ENCODE data around the gene ADRB2. TPM values are rescaled to one million over a fixed set of nuclear protein-coding genes. Genes with fewer than 3 reads are reported as not detected.
"Not testable (repeated sequence)": the region's sequence is repeated elsewhere in the genome, so short reads cannot be mapped to it uniquely, and the experiment has no call there.

ADRB2 gene
- total RNA-seq, 1 donor from 2014 or later: 0.83 TPM

- Mint-ChIP-seq H3K4me1 (ENCODE audit: low read depth) (no peaks in the 10 kb centered on the region), H3K27me3 (ENCODE audit: insufficient read depth) (peaks cover 3% of the 10 kb centered on the region), H3K4me3 (no peak overlapping the region), H3K36me3 (ENCODE audit: low read depth) (no peaks in the 10 kb centered on the region), H3K27ac (no peak overlapping the region), H3K9me3 (no peaks in the 10 kb centered on the region)
- intact Hi-C loops (cut with micrococcal nuclease): no loop called here
- DNase-seq (ENCODE audit: low spot score): no peak
These were observed 47.5 kb downstream of the ADRB2 start for GRCh38 chr5:148873690-148874485.

- Mint-ChIP-seq H3K4me1 (ENCODE audit: low read depth) (no peaks in the 10 kb centered on the region), H3K36me3 (ENCODE audit: low read depth) (no peaks in the 10 kb centered on the region), H3K9me3 (no peaks in the 10 kb centered on the region), H3K27ac (no peak overlapping the region), H3K4me3 (no peak overlapping the region), H3K27me3 (ENCODE audit: insufficient read depth) (peaks cover 6% of the 10 kb centered on the region)
- DNase-seq (ENCODE audit: low spot score): no peak
- intact Hi-C loops (cut with micrococcal nuclease): no loop called here
These were observed 48.9 kb downstream of the ADRB2 start for GRCh38 chr5:148875205-148875875.

- DNase-seq (ENCODE audit: low spot score); H3K4me3 Mint-ChIP-seq; H3K27ac Mint-ChIP-seq; H3K9me3 Mint-ChIP-seq; H3K27me3 Mint-ChIP-seq (ENCODE audit: insufficient read depth); intact Hi-C loops (cut with micrococcal nuclease); H3K4me1 Mint-ChIP-seq (ENCODE audit: low read depth); H3K36me3 Mint-ChIP-seq (ENCODE audit: low read depth): not testable (repeated sequence)
These were observed 51.0 kb downstream of the ADRB2 start for GRCh38 chr5:148877436-148877835.

Other genes with a start within 250 kb of the ADRB2 start
- not detected in 2 replicates for gene HTR4, start 172.1 kb upstream of the ADRB2 start, total RNA-seq
- gene SH3TC2, start 236.5 kb downstream of the ADRB2 start, total RNA-seq: not detected in 2 replicates

All from activated T-helper 1 cell treated with anti-CD3 and anti-CD28 coated beads, Interleukin-12 subunit alpha, Interleukin-12 subunit beta, Interleukin-2, Interleukin-4 antibody, amounts not matched to agents 30 ng/mL and 10 ng/mL and 1 ng/mL, durations not matched to agents 14 hours and 24 hours and 36 hours (primary cell).